NCI-H1092 treated with DMSO at 0.1 percent for 48 hours (cell line): ENCODE measurements around the gene POSTN.

ENCODE experiments used
- DNase-seq: peaks from one replicate; lab custom pipeline; 2025; lab: John Stamatoyannopoulos, UW

POSTN gene

GRCh38 chr13:37515226-37515625 is 83.3 kb downstream of the POSTN start:
- DNase-seq: no peak
